H1 (cell line): ENCODE measurements around the gene RTKN2. TPM values are rescaled to one million over a fixed set of nuclear protein-coding genes. Genes with fewer than 3 reads are reported as not detected.
A peak's percentile ranks its signal among the peaks of the same experiment; 100 is the strongest.

Experiments used
- CTCF ChIA-PET: fragments of 300-600 bp; sonication (Branson Sonifier 250); formaldehyde crosslinking; loops from one replicate; lab custom pipeline; 2021; ENCODE audit not compliant: partially characterized antibody; lab: Charles Lee
- POLR2A ChIA-PET: fragments of 300-600 bp; sonication (Branson Sonifier 250); formaldehyde crosslinking; loops from one replicate; lab custom pipeline; 2021; ENCODE audit warnings: inconsistent platforms; ENCODE audit not compliant: partially characterized antibody; lab: Charles Lee
- DNase-seq, 2 experiments: peaks; one replicate each; pipeline versions ENCODE4 v3.0.0 to v3.0.0-alpha.2; 2010 to 2022; ENCODE audit warnings: low spot score in 2 of 2, low read depth in 1 of 2, mixed read lengths in 1 of 2
- FAIRE-seq: peaks from 2 replicates; lab custom pipeline; 2011; peaks lifted over from hg19 to GRCh38; lab: Jason Lieb, UNC
- H2AFZ ChIP-seq: 2 replicates; pipeline ENCODE4 v1.8.1; 2012; ENCODE audit warnings: low read length, inconsistent platforms
- H2AK5ac ChIP-seq: 2 replicates; pipeline ENCODE4 v1.6.1; 2013; ENCODE audit warnings: low read depth, low read length
- H2BK120ac ChIP-seq: replicated peaks from 2 replicates; pipeline ENCODE3; 2013; ENCODE audit warnings: low read depth, low read length, inconsistent platforms
- H2BK12ac ChIP-seq: 2 replicates; pipeline ENCODE4 v1.6.1; 2013; ENCODE audit warnings: low read depth, low read length
- H2BK15ac ChIP-seq: 2 replicates; pipeline ENCODE4 v1.6.1; 2013; ENCODE audit warnings: low read length
- H2BK20ac ChIP-seq: 2 replicates; pipeline ENCODE4 v1.6.1; 2013; ENCODE audit warnings: low read length
- H2BK5ac ChIP-seq: 2 replicates; pipeline ENCODE4 v1.6.1; 2013; ENCODE audit warnings: low read depth, low read length
- H3K14ac ChIP-seq: 2 replicates; pipeline ENCODE4 v1.6.1; 2013; ENCODE audit warnings: inconsistent platforms; ENCODE audit not compliant: insufficient read length
- H3K18ac ChIP-seq: 2 replicates; pipeline ENCODE4 v1.6.1; 2013; ENCODE audit warnings: low read length; ENCODE audit errors: extremely low read depth
- H3K23ac ChIP-seq: 2 replicates; pipeline ENCODE4 v1.6.1; 2013; ENCODE audit warnings: inconsistent platforms; ENCODE audit not compliant: insufficient read length
- H3K23me2 ChIP-seq: 2 replicates; pipeline ENCODE4 v1.6.1; 2013; ENCODE audit warnings: low read depth, low read length
- H3K27ac ChIP-seq: 2 replicates; pipeline ENCODE4 v1.6.1; 2011; ENCODE audit warnings: low read depth, low read length, inconsistent platforms
- H3K27me3 ChIP-seq, 4 experiments: replicated peaks in 1 of 4; 1 replicate in 1 of 4; 2 replicates in 3 of 4; pipeline versions ENCODE4 v1.6.1 to v1.8.1; 2011 to 2013; ENCODE audit warnings: low read length in 3 of 4, mild to moderate bottlenecking in 3 of 4, inconsistent platforms in 2 of 4, mixed read lengths in 2 of 4, moderate library complexity in 1 of 4; ENCODE audit not compliant: control insufficient read depth in 3 of 4, insufficient read depth in 3 of 4; ENCODE audit errors: extremely low read depth in 1 of 4
- H3K36me3 ChIP-seq, 4 experiments: 2 replicates each; pipeline versions ENCODE4 v1.6.1 to v1.8.1; 2011 to 2013; ENCODE audit warnings: mild to moderate bottlenecking in 4 of 4, low read length in 3 of 4, moderate library complexity in 2 of 4, control low read depth in 1 of 4, inconsistent platforms in 1 of 4; ENCODE audit not compliant: insufficient read depth in 4 of 4, control insufficient read depth in 2 of 4
- H3K4ac ChIP-seq: replicated peaks from 2 replicates; pipeline ENCODE3; 2013; ENCODE audit warnings: low read length, low read depth, mixed read lengths, inconsistent platforms; ENCODE audit not compliant: insufficient read length
- H3K4me1 ChIP-seq, 4 experiments: replicated peaks in 1 of 4; 1 replicate in 1 of 4; 2 replicates in 3 of 4; pipeline versions ENCODE4 v1.6.1 to v1.8.1; 2011 to 2013; ENCODE audit warnings: low read length in 3 of 4, inconsistent platforms in 2 of 4, mixed read lengths in 1 of 4; ENCODE audit not compliant: insufficient read depth in 4 of 4, control insufficient read depth in 3 of 4
- H3K4me2 ChIP-seq, 2 experiments: 2 replicates each; pipeline versions ENCODE4 v1.6.1 to v1.8.1; 2011 to 2013; ENCODE audit warnings: low read depth in 2 of 2, low read length in 2 of 2, control low read depth in 1 of 2, inconsistent platforms in 1 of 2, mild to moderate bottlenecking in 1 of 2; ENCODE audit not compliant: insufficient read depth in 1 of 2
- H3K4me3 ChIP-seq, 4 experiments: fragments of 200-600, 300-600 bp in 1 of 4; sonication (generic), shearing (Covaris generic), sonication (Bioruptor Twin) in 1 of 4; 2 replicates each; pipeline versions ENCODE4 v1.5.1 to v1.8.1; 2011 to 2016; ENCODE audit warnings: low read length in 4 of 4, low read depth in 3 of 4, control low read depth in 2 of 4, inconsistent platforms in 2 of 4, mild to moderate bottlenecking in 2 of 4, mixed read lengths in 1 of 4, moderate library complexity in 1 of 4; ENCODE audit not compliant: insufficient read depth in 2 of 4; ENCODE audit errors: extremely low read depth in 1 of 4
- H3K56ac ChIP-seq: replicated peaks from 2 replicates; pipeline ENCODE3; 2013; ENCODE audit warnings: low read depth, mild to moderate bottlenecking, mixed read lengths, low read length, inconsistent platforms; ENCODE audit not compliant: insufficient read length
- H3K79me1 ChIP-seq: 2 replicates; pipeline ENCODE4 v1.6.1; 2013; ENCODE audit warnings: low read depth, low read length, control low read depth
- H3K79me2 ChIP-seq, 2 experiments: 2 replicates each; pipeline versions ENCODE4 v1.6.1 to v1.8.1; 2012 to 2013; ENCODE audit warnings: low read length in 2 of 2, mild to moderate bottlenecking in 2 of 2, inconsistent platforms in 1 of 2; ENCODE audit not compliant: insufficient read depth in 2 of 2, control insufficient read depth in 1 of 2
- H3K9ac ChIP-seq, 4 experiments: replicated peaks in 1 of 4; 1 replicate in 1 of 4; 2 replicates in 3 of 4; pipeline versions ENCODE4 v1.6.1 to v1.8.1; 2011 to 2013; ENCODE audit warnings: low read depth in 3 of 4, low read length in 3 of 4, control low read depth in 2 of 4, mild to moderate bottlenecking in 2 of 4, moderate library complexity in 2 of 4, inconsistent platforms in 1 of 4; ENCODE audit errors: extremely low read depth in 1 of 4
- H3K9me3 ChIP-seq, 2 experiments: 2 replicates each; pipeline versions ENCODE4 v1.6.1 to v1.8.1; 2012 to 2013; ENCODE audit warnings: mild to moderate bottlenecking in 2 of 2, moderate library complexity in 2 of 2, control low read depth in 1 of 2, inconsistent platforms in 1 of 2, low read depth in 1 of 2, low read length in 1 of 2, mixed read lengths in 1 of 2; ENCODE audit not compliant: insufficient read depth in 2 of 2
- H4K20me1 ChIP-seq, 2 experiments: replicated peaks in 1 of 2; 2 replicates each; pipeline versions ENCODE3 to v1.8.1; 2011 to 2013; ENCODE audit warnings: inconsistent platforms in 2 of 2, low read length in 2 of 2, mild to moderate bottlenecking in 1 of 2; ENCODE audit not compliant: insufficient read depth in 2 of 2, control insufficient read depth in 1 of 2
- H4K5ac ChIP-seq: 2 replicates; pipeline ENCODE4 v1.6.1; 2013; ENCODE audit warnings: low read length, low read depth, mixed read lengths, inconsistent platforms; ENCODE audit not compliant: insufficient read length
- H4K8ac ChIP-seq: 2 replicates; pipeline ENCODE4 v1.8.0; 2013; ENCODE audit warnings: mild to moderate bottlenecking, moderate library complexity, low read length, inconsistent platforms; ENCODE audit not compliant: insufficient read depth; ENCODE audit errors: extremely low read depth
- H4K91ac ChIP-seq: replicated peaks from 2 replicates; pipeline ENCODE3; 2013; ENCODE audit warnings: low read length, mixed read lengths, inconsistent platforms; ENCODE audit not compliant: insufficient read length
- EGR1 ChIP-seq: IDR thresholded peaks from 2 replicates; pipeline ENCODE4 v1.6.1; 2011; ENCODE audit warnings: low read depth, low read length, borderline replicate concordance
- GABPA ChIP-seq: IDR thresholded peaks from 2 replicates; pipeline ENCODE4 v1.6.1; 2011; ENCODE audit warnings: mild to moderate bottlenecking, low read length, moderate library complexity, borderline replicate concordance; ENCODE audit not compliant: insufficient read depth
- MAX ChIP-seq: IDR thresholded peaks from 2 replicates; pipeline ENCODE4 v1.6.1; 2012; ENCODE audit warnings: inconsistent platforms
- TEAD4 ChIP-seq: IDR thresholded peaks from 2 replicates; pipeline ENCODE4 v1.6.1; 2012; ENCODE audit warnings: low read depth, low read length, inconsistent platforms, mixed read lengths
- USF2 ChIP-seq: IDR thresholded peaks from 2 replicates; pipeline ENCODE4 v1.6.1; 2011; ENCODE audit warnings: low read length, improper control_type of control experiment
- WGBS, 2 experiments: shearing (Covaris generic) in 1 of 2; methylation state at CpG; one replicate each; pipeline versions ENCODE4 v1.1.6 to v1.1.7; 2013 to 2015; ENCODE audit warnings: low lambda C conversion rate in 2 of 2, mixed read lengths in 2 of 2, inconsistent platforms in 1 of 2, low coverage in 1 of 2, missing lambda C conversion rate in 1 of 2; ENCODE audit not compliant: insufficient replicate concordance in 2 of 2, insufficient coverage in 1 of 2, insufficient read length in 1 of 2; ENCODE audit errors: extremely low coverage in 1 of 2, missing lambda C conversion rate in 1 of 2; 5-methylcytosine and 5-hydroxymethylcytosine counted together
- polyA plus RNA-seq, 7 experiments: library from polyadenylated mRNA; depleted of rRNA in 3 of 7; stranded (reverse) in 5 of 7; unstranded in 2 of 7; fragments of >200 nt in 5 of 7; fragments of 200-250 nt in 2 of 7; gene quantifications; 1 replicate in 5 of 7; 2 replicates in 1 of 7; 4 replicates in 1 of 7; pipeline versions ENCODE4 v1.2.1 to v1.2.3, GENCODE V29; 2011 to 2013; ENCODE audit warnings: missing spikeins in 2 of 7, mixed read lengths in 2 of 7
- total RNA-seq: library from RNA; stranded (reverse); fragmentation: NEBNext Ultra II Directional; extraction: Animal tissue kit (Norgen Biotek cat#: 25700); gene quantifications from 2 replicates; pipeline ENCODE4 v1.2.1, GENCODE V29; 2021

The RTKN2 gene
- total and polyA plus RNA-seq, 2 of the 8 experiments (the other 6 are each of a cell fraction or from before 2014, with no cell fraction given): 5.1 to 24.6 TPM

- no peak overlapping the region for H2BK5ac ChIP-seq
- H3K79me1 ChIP-seq: peaks cover 3% of the 10 kb centered on the region; the same call in 1 of the 2 replicates
- no peak overlapping the region for H2AFZ ChIP-seq
- H3K27me3 ChIP-seq: no peaks in the 10 kb centered on the region; a peak in 1 of 7 replicates
- FAIRE-seq (no peak), DNase-seq (no peak)
- H3K4me1 ChIP-seq: peaks cover 0 to 4% (median 2%) of the 10 kb centered on the region in 4 experiments; a peak in 3 of 7 replicates
- WGBS, 2 experiments: 85% methylated on average over 3 of the region's 3 CpGs; no CpG with 5 or more reads in 1 of the 2 experiments
- H3K79me2 ChIP-seq: peaks cover 4 to 60% of the 10 kb centered on the region in 2 experiments; a peak in 3 of 4 replicates
- H2BK15ac ChIP-seq: no peak overlapping the region
- no peak overlapping the region for H4K91ac ChIP-seq
- H3K27ac ChIP-seq: no peak overlapping the region
- no peaks in the 10 kb centered on the region for H4K20me1 ChIP-seq
- ChIA-PET CTCF (interaction anchor here (0.7 to 3.3 kb wide), 4 partner anchors 18 to 212 kb away, joined by 3 to 14 read pairs (median 8); no protein-coding TSS in a partner anchor), POLR2A (no interaction called here)
- H3K36me3 ChIP-seq: peaks cover 0 to 10% (median 4%) of the 10 kb centered on the region in 4 experiments; a peak in 4 of 8 replicates
- H3K56ac ChIP-seq: no peak overlapping the region
- H4K8ac ChIP-seq: no peak overlapping the region
- no peak overlapping the region for H2BK120ac ChIP-seq
- no peak overlapping the region for H2BK20ac ChIP-seq
- peak overlapping the region in 1 of 2 experiments; percentile 67; a peak in 2 of 4 replicates for H3K4me2 ChIP-seq
- H3K23me2 ChIP-seq: peaks cover 4% of the 10 kb centered on the region
- no peak overlapping the region for H4K5ac ChIP-seq
- H3K14ac ChIP-seq: no peak overlapping the region
- H3K23ac ChIP-seq: no peak overlapping the region
- peak overlapping the region in 1 of 4 experiments; percentile 94; a peak in 2 of 8 replicates for H3K4me3 ChIP-seq
- H3K9ac ChIP-seq: no peak overlapping the region
- H2AK5ac ChIP-seq: no peak overlapping the region
- H2BK12ac ChIP-seq: no peak overlapping the region
- H3K9me3 ChIP-seq: no peaks in the 10 kb centered on the region
- no peak overlapping the region for H3K18ac ChIP-seq
- no peak overlapping the region for H3K4ac ChIP-seq
- TF ChIP-seq MAX (no peak), TEAD4 (no peak), GABPA (no peak), EGR1 (no peak), USF2 (no peak)
Measured at GRCh38 chr10:62266611-62267010, 2.0 kb downstream of the RTKN2 start.
